ENCODE results near the gene DHCR24.
A peak's percentile ranks its signal among the peaks of the same experiment; 100 is the strongest.

The DHCR24 gene

GRCh38 chr1:54835970-54836369, 51.0 kb downstream of the DHCR24 start:
- Histone ChIP-seq H3K27ac (ENCODE audit: low read depth, low read length) (no peak overlapping the region), H4K12ac (ENCODE audit: low read depth, low read length) (no peak overlapping the region), H2AFZ (ENCODE audit: insufficient read depth, low read length, poor library complexity) (no peak overlapping the region), H3K18ac (ENCODE audit: low read length) (no peak overlapping the region), H3K4ac (ENCODE audit: low read depth, low read length) (no peak overlapping the region), H2BK5ac (ENCODE audit: low read depth, low read length, poor library complexity) (no peak overlapping the region), H3K27me3 (ENCODE audit: insufficient read depth, low read length) (no peaks in the 10 kb centered on the region), H4K8ac (ENCODE audit: low read depth, low read length) (no peak overlapping the region), H3K4me1 (ENCODE audit: control insufficient read depth in 1 of 2, insufficient read depth in 2 of 2, low read length in 2 of 2) (no peaks in the 10 kb centered on the region), H3K79me1 (ENCODE audit: low read length) (no peaks in the 10 kb centered on the region), H3K14ac (ENCODE audit: low read length) (no peak overlapping the region), H2BK120ac (ENCODE audit: insufficient read depth, low read length, poor library complexity) (no peak overlapping the region), H4K91ac (ENCODE audit: low read depth, low read length) (no peak overlapping the region), H2AK5ac (ENCODE audit: low read length) (no peak overlapping the region), H3K79me2 (ENCODE audit: control insufficient read depth, insufficient read depth, low read length, poor library complexity) (no peaks in the 10 kb centered on the region), H3K23ac (ENCODE audit: low read length) (no peak overlapping the region), H3K9ac (ENCODE audit: low read length) (no peak overlapping the region), H3K4me2 (ENCODE audit: low read length) (no peak overlapping the region), H3K36me3 (ENCODE audit: control insufficient read depth in 1 of 2, insufficient read depth in 2 of 2, low read length in 2 of 2) (no peaks in the 10 kb centered on the region), H2BK12ac (ENCODE audit: low read length) (no peak overlapping the region), H3K4me3 (ENCODE audit: low read depth, low read length) (no peak overlapping the region), H3K9me3 (ENCODE audit: insufficient read depth, low read depth, low read length) (peaks cover 2% of the 10 kb centered on the region)
- no CpG with 5 or more reads among the region's 5 CpGs for WGBS (ENCODE audit: extremely low coverage, insufficient coverage, insufficient read length)
- DNase-seq, result no peak

- no peak overlapping the region for H2AFZ ChIP-seq (ENCODE audit: insufficient read depth, low read length, poor library complexity)
- no peaks in the 10 kb centered on the region for H3K36me3 ChIP-seq (ENCODE audit: control insufficient read depth in 1 of 2, insufficient read depth in 2 of 2, low read length in 2 of 2)
- H3K79me1 ChIP-seq (ENCODE audit: low read length), result no peaks in the 10 kb centered on the region
- no peak overlapping the region for H3K4me2 ChIP-seq (ENCODE audit: low read length)
- H2AK5ac ChIP-seq (ENCODE audit: low read length), result no peak overlapping the region
- no peak overlapping the region for H4K8ac ChIP-seq (ENCODE audit: low read depth, low read length)
- H3K18ac ChIP-seq (ENCODE audit: low read length), result no peak overlapping the region
- DNase-seq, result no peak
- no peak overlapping the region for H3K27ac ChIP-seq (ENCODE audit: low read depth, low read length)
- H3K14ac ChIP-seq (ENCODE audit: low read length), result no peak overlapping the region
- WGBS (ENCODE audit: extremely low coverage, insufficient coverage, insufficient read length), result no CpG with 5 or more reads among the region's 6 CpGs
- H2BK120ac ChIP-seq (ENCODE audit: insufficient read depth, low read length, poor library complexity), result no peak overlapping the region
- peaks cover 2% of the 10 kb centered on the region for H3K9me3 ChIP-seq (ENCODE audit: insufficient read depth, low read depth, low read length)
- no peak overlapping the region for H4K91ac ChIP-seq (ENCODE audit: low read depth, low read length)
- H3K27me3 ChIP-seq (ENCODE audit: insufficient read depth, low read length), result no peaks in the 10 kb centered on the region
- H2BK5ac ChIP-seq (ENCODE audit: low read depth, low read length, poor library complexity), result no peak overlapping the region
- no peak overlapping the region for H4K12ac ChIP-seq (ENCODE audit: low read depth, low read length)
- H3K4ac ChIP-seq (ENCODE audit: low read depth, low read length), result no peak overlapping the region
- no peak overlapping the region for H2BK12ac ChIP-seq (ENCODE audit: low read length)
- no peaks in the 10 kb centered on the region for H3K79me2 ChIP-seq (ENCODE audit: control insufficient read depth, insufficient read depth, low read length, poor library complexity)
- H3K4me1 ChIP-seq (ENCODE audit: control insufficient read depth in 1 of 2, insufficient read depth in 2 of 2, low read length in 2 of 2), result no peaks in the 10 kb centered on the region
- no peak overlapping the region for H3K4me3 ChIP-seq (ENCODE audit: low read depth, low read length)
- no peak overlapping the region for H3K9ac ChIP-seq (ENCODE audit: low read length)
- no peak overlapping the region for H3K23ac ChIP-seq (ENCODE audit: low read length)
Measured at GRCh38 chr1:54835131-54835898, 51.7 kb downstream of the DHCR24 start.

DNA sequence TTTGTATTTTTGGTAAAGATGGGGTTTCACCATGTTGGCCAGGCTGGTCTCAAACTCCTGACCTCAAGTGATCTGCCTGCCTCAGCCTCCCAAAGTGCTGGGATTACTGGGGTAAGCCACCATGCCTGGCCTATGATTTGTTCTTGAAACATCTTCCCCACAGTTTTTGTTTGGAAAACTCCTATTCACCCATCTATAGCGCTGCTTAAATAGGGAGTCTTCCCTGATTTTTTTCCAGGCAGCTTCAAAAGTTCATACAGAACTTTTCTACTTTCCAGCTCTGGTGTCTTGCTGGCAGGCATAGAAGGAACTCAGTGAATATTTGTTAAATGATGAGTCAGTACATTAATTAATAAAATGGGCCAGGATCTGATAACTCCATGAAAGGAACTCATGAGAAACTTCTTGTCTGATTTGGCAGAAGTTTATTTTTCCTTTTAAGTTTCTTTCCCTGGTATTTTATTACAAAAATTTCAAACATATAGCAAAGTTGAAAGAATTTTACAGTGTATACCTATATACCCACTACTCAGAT, 52.9 kb downstream of the DHCR24 start:
- H3K79me2 ChIP-seq (ENCODE audit: control insufficient read depth, insufficient read depth, low read length, poor library complexity), result no peaks in the 10 kb centered on the region
- no peak overlapping the region for H3K4me2 ChIP-seq (ENCODE audit: low read length)
- no peaks in the 10 kb centered on the region for H3K27me3 ChIP-seq (ENCODE audit: insufficient read depth, low read length)
- H4K91ac ChIP-seq (ENCODE audit: low read depth, low read length), result no peak overlapping the region
- no peak for DNase-seq
- no peak overlapping the region for H3K9ac ChIP-seq (ENCODE audit: low read length)
- H3K79me1 ChIP-seq (ENCODE audit: low read length), result no peaks in the 10 kb centered on the region
- H3K4ac ChIP-seq (ENCODE audit: low read depth, low read length), result no peak overlapping the region
- H4K8ac ChIP-seq (ENCODE audit: low read depth, low read length), result no peak overlapping the region
- no peak overlapping the region for H2BK5ac ChIP-seq (ENCODE audit: low read depth, low read length, poor library complexity)
- no peaks in the 10 kb centered on the region for H3K36me3 ChIP-seq (ENCODE audit: control insufficient read depth in 1 of 2, insufficient read depth in 2 of 2, low read length in 2 of 2)
- no peak overlapping the region for H4K12ac ChIP-seq (ENCODE audit: low read depth, low read length)
- H2BK12ac ChIP-seq (ENCODE audit: low read length), result no peak overlapping the region
- H3K23ac ChIP-seq (ENCODE audit: low read length), result no peak overlapping the region
- no peak overlapping the region for H3K4me3 ChIP-seq (ENCODE audit: low read depth, low read length)
- H3K9me3 ChIP-seq (ENCODE audit: insufficient read depth, low read depth, low read length), result peaks cover 2% of the 10 kb centered on the region
- H2AK5ac ChIP-seq (ENCODE audit: low read length), result no peak overlapping the region
- no peak overlapping the region for H3K14ac ChIP-seq (ENCODE audit: low read length)
- H3K27ac ChIP-seq (ENCODE audit: low read depth, low read length), result no peak overlapping the region
- no peak overlapping the region for H2AFZ ChIP-seq (ENCODE audit: insufficient read depth, low read length, poor library complexity)
- WGBS (ENCODE audit: extremely low coverage, insufficient coverage, insufficient read length), result no CpG with 5 or more reads among the region's 1 CpG
- no peak overlapping the region for H3K18ac ChIP-seq (ENCODE audit: low read length)
- H2BK120ac ChIP-seq (ENCODE audit: insufficient read depth, low read length, poor library complexity), result no peak overlapping the region
- H3K4me1 ChIP-seq (ENCODE audit: control insufficient read depth in 1 of 2, insufficient read depth in 2 of 2, low read length in 2 of 2), result no peaks in the 10 kb centered on the region

DNA sequence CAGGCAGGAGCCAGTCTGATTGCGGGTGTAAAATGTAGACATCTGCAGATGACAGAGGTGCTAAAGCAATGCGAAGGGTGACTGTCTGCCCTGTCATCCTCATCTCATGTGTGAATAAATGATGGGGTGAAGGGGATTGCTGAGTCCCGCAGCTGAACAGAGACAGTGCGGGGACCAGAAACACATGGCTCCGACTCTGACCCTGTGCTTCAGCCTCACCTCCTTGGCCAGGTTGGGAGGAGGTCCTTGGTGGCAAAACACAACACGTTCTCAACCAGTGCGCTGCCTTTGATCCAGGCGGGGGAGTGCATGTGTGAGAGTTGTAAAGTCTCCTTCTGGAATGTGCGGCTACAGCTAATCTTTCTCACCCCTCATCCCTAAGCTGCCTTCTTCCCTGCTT, 53.9 kb downstream of the DHCR24 start:
- Histone ChIP-seq H4K91ac (ENCODE audit: low read depth, low read length) (no peak overlapping the region), H3K36me3 (ENCODE audit: control insufficient read depth in 1 of 2, insufficient read depth in 2 of 2, low read length in 2 of 2) (no peaks in the 10 kb centered on the region), H3K23ac (ENCODE audit: low read length) (no peak overlapping the region), H3K9ac (ENCODE audit: low read length) (no peak overlapping the region), H2BK5ac (ENCODE audit: low read depth, low read length, poor library complexity) (no peak overlapping the region), H3K4me3 (ENCODE audit: low read depth, low read length) (no peak overlapping the region), H2AK5ac (ENCODE audit: low read length) (no peak overlapping the region), H3K79me1 (ENCODE audit: low read length) (no peaks in the 10 kb centered on the region), H3K4me2 (ENCODE audit: low read length) (no peak overlapping the region), H3K14ac (ENCODE audit: low read length) (no peak overlapping the region), H2AFZ (ENCODE audit: insufficient read depth, low read length, poor library complexity) (peak overlapping the region; percentile 81), H3K18ac (ENCODE audit: low read length) (no peak overlapping the region), H4K12ac (ENCODE audit: low read depth, low read length) (no peak overlapping the region), H3K27ac (ENCODE audit: low read depth, low read length) (no peak overlapping the region), H4K8ac (ENCODE audit: low read depth, low read length) (no peak overlapping the region), H3K4ac (ENCODE audit: low read depth, low read length) (no peak overlapping the region), H2BK12ac (ENCODE audit: low read length) (no peak overlapping the region), H3K27me3 (ENCODE audit: insufficient read depth, low read length) (no peaks in the 10 kb centered on the region), H3K79me2 (ENCODE audit: control insufficient read depth, insufficient read depth, low read length, poor library complexity) (no peaks in the 10 kb centered on the region), H3K9me3 (ENCODE audit: insufficient read depth, low read depth, low read length) (peaks cover 5% of the 10 kb centered on the region), H3K4me1 (ENCODE audit: control insufficient read depth in 1 of 2, insufficient read depth in 2 of 2, low read length in 2 of 2) (no peaks in the 10 kb centered on the region), H2BK120ac (ENCODE audit: insufficient read depth, low read length, poor library complexity) (no peak overlapping the region)
- WGBS (ENCODE audit: extremely low coverage, insufficient coverage, insufficient read length), result no CpG with 5 or more reads among the region's 9 CpGs
- no peak for DNase-seq

All from trophoblast cell (in vitro differentiated cells and primary cell).